IgD-negative memory B cell (primary cell): ENCODE results near the gene AP2M1. TPM values are rescaled to one million over a fixed set of nuclear protein-coding genes. Genes with fewer than 3 reads are reported as not detected.

Experiments used
- polyA plus RNA-seq: library from polyadenylated mRNA; unstranded; fragments of 300-500 nt; fragmentation: Illumina TruSeq; gene quantifications from one replicate; pipeline ENCODE4 v1.2.3, GENCODE V29; 2021

Gene AP2M1
- polyA plus RNA-seq, 1 donor from 2014 or later, result 249 TPM

Other genes starting within 250 kb of the AP2M1 start
- gene ABCC5, start 157.0 kb upstream of the AP2M1 start, polyA plus RNA-seq, result 5.6 TPM
- not detected for gene HTR3D, start 143.1 kb upstream of the AP2M1 start, polyA plus RNA-seq
- not detected for gene HTR3C, start 121.8 kb upstream of the AP2M1 start, polyA plus RNA-seq
- not detected for gene HTR3E, start 77.8 kb upstream of the AP2M1 start, polyA plus RNA-seq
- gene EIF2B5, start 39.5 kb upstream of the AP2M1 start, polyA plus RNA-seq, result 44.5 TPM
- 6.4 TPM for gene DVL3, start 19.5 kb upstream of the AP2M1 start, polyA plus RNA-seq
- gene ABCF3, start 11.3 kb downstream of the AP2M1 start, polyA plus RNA-seq, result 49.1 TPM
- gene VWA5B2, start 54.7 kb downstream of the AP2M1 start, polyA plus RNA-seq, result 0.20 TPM
- 72.3 TPM for gene ALG3, start 74.1 kb downstream of the AP2M1 start, polyA plus RNA-seq
- 3.2 TPM for gene EEF1AKMT4, start 74.8 kb downstream of the AP2M1 start, polyA plus RNA-seq
- gene CAMK2N2, start 86.7 kb downstream of the AP2M1 start, polyA plus RNA-seq, result not detected
- gene ECE2, start 101.2 kb downstream of the AP2M1 start, polyA plus RNA-seq, result not detected
- gene PSMD2, start 124.4 kb downstream of the AP2M1 start, polyA plus RNA-seq, result 143 TPM
- 28.0 TPM for gene EIF4G1, start 139.8 kb downstream of the AP2M1 start, polyA plus RNA-seq
- gene FAM131A, start 162.7 kb downstream of the AP2M1 start, polyA plus RNA-seq, result 2.6 TPM
- 0.53 TPM for gene CLCN2, start 186.8 kb downstream of the AP2M1 start, polyA plus RNA-seq
- gene POLR2H, start 186.9 kb downstream of the AP2M1 start, polyA plus RNA-seq, result 40.8 TPM
- 0.14 TPM for gene THPO, start 203.4 kb downstream of the AP2M1 start, polyA plus RNA-seq
- gene CHRD, start 205.2 kb downstream of the AP2M1 start, polyA plus RNA-seq, result not detected